ENCODE measurements around the gene PLOD3. TPM values are rescaled to one million over a fixed set of nuclear protein-coding genes. Genes with fewer than 3 reads are reported as not detected.
A peak's percentile ranks its signal among the peaks of the same experiment; 100 is the strongest.

PLOD3 gene
- total RNA-seq, 1 experiment from 2014 or later: 48.3 TPM

- peak; percentile 97 for TF ChIP-seq ZBTB43 (CRISPR knock-in tag; IDR thresholded peaks at IDR 0.05)
- peak; percentile 94 for TF ChIP-seq ELF4 (CRISPR knock-in tag; IDR thresholded peaks at IDR 0.05; ENCODE audit: low read depth)
- TF ChIP-seq E2F1 (CRISPR knock-in tag; IDR thresholded peaks at IDR 0.05): peak; percentile 89; the same call in 1 of the 2 replicates
- peak; percentile 99 for TF ChIP-seq SMAD3 (CRISPR knock-in tag; IDR thresholded peaks at IDR 0.05; ENCODE audit: borderline replicate concordance)
- TF ChIP-seq NR2C2 (CRISPR knock-in tag; IDR thresholded peaks at IDR 0.05): peak; percentile 55; the same call in 1 of the 2 replicates
- TF ChIP-seq FOXJ3 (CRISPR knock-in tag; IDR thresholded peaks at IDR 0.05; ENCODE audit: borderline replicate concordance): no peak
- TF ChIP-seq ATF2 (CRISPR knock-in tag; IDR thresholded peaks at IDR 0.05; ENCODE audit: borderline replicate concordance, low read depth): peak; percentile 80; the same call in 1 of the 2 replicates
- no peak for TF ChIP-seq ZMAT4 (CRISPR knock-in tag; IDR thresholded peaks at IDR 0.05)
- no peak for TF ChIP-seq NR1H2 (CRISPR knock-in tag; IDR thresholded peaks at IDR 0.05)
- TF ChIP-seq NFATC4 (CRISPR knock-in tag; IDR thresholded peaks at IDR 0.05): no peak; the same call in 1 of the 2 replicates
- no peak for TF ChIP-seq MXD4 (CRISPR knock-in tag; IDR thresholded peaks at IDR 0.05; ENCODE audit: borderline replicate concordance)
- TF ChIP-seq MYBL2 (CRISPR knock-in tag; IDR thresholded peaks at IDR 0.05): peak; percentile 97
- TF ChIP-seq CTCF (IDR thresholded peaks at IDR 0.05): no peak
- no peak; the same call in 1 of the 2 replicates for TF ChIP-seq PRRX2 (CRISPR knock-in tag; IDR thresholded peaks at IDR 0.05)
- peak; percentile 99 for TF ChIP-seq FOXP4 (CRISPR knock-in tag; IDR thresholded peaks at IDR 0.05)
- peak; percentile 95 for TF ChIP-seq TCF7 (CRISPR knock-in tag; IDR thresholded peaks at IDR 0.05; ENCODE audit: low read depth)
- no peak for TF ChIP-seq ZNF121 (CRISPR knock-in tag; IDR thresholded peaks at IDR 0.05)
- TF ChIP-seq ARID4B (CRISPR knock-in tag; IDR thresholded peaks at IDR 0.05; ENCODE audit: borderline replicate concordance): peak; percentile 98
- TF ChIP-seq SOX15 (CRISPR knock-in tag; IDR thresholded peaks at IDR 0.05): no peak
- TF ChIP-seq ZNF219 (CRISPR knock-in tag; IDR thresholded peaks at IDR 0.05; ENCODE audit: borderline replicate concordance): peak; percentile 94
- TF ChIP-seq TP53 (CRISPR knock-in tag; IDR thresholded peaks at IDR 0.05): peak; percentile 97
- peak; percentile 54 for TF ChIP-seq NFYB (CRISPR knock-in tag; conservative IDR thresholded peaks at IDR 0.05; ENCODE audit: low read depth)
- peak; percentile 97 for TF ChIP-seq FOXK1 (CRISPR knock-in tag; IDR thresholded peaks at IDR 0.05)
- no peak for TF ChIP-seq RORB (CRISPR knock-in tag; IDR thresholded peaks at IDR 0.05)
Measured at GRCh38 chr7:101165075-101165957, 52.1 kb downstream of the PLOD3 start, which contains the start of gene VGF (continued).

Data from WTC11 (cell line).